Esophagus muscularis mucosa (tissue), 4 donors: ENCODE data around the gene PHF23. TPM values are rescaled to one million over a fixed set of nuclear protein-coding genes. Genes with fewer than 3 reads are reported as not detected.

Source experiments
- DNase-seq: peaks from one replicate; pipeline ENCODE4 v3.0.0-alpha.2; 2017; ENCODE audit errors: extremely low spot score
- H3K27ac ChIP-seq, 4 donors: fragments of 200-600 bp; sonication (generic); replicated peaks in 1 of 4; 1 replicate in 3 of 4; 2 replicates in 1 of 4; pipeline ENCODE4 v1.5.1; 2016 to 2019; ENCODE audit warnings: mild to moderate bottlenecking in 1 of 4
- H3K27me3 ChIP-seq, 4 donors: fragments of 200-600 bp; sonication (generic); one replicate each; pipeline versions ENCODE4 v1.5.1 to v1.6.0; 2016 to 2019
- H3K36me3 ChIP-seq, 4 donors: fragments of 200-600 bp; sonication (generic); one replicate each; pipeline ENCODE4 v1.5.1; 2016 to 2019
- H3K4me1 ChIP-seq, 4 donors: fragments of 200-600 bp; sonication (generic); one replicate each; pipeline ENCODE4 v1.5.1; 2016 to 2019
- H3K4me3 ChIP-seq, 4 donors: fragments of 200-600 bp; sonication (generic); 1 replicate in 2 of 4; 2 replicates in 2 of 4; pipeline ENCODE4 v1.5.1; 2016 to 2019; ENCODE audit warnings: mild to moderate bottlenecking in 4 of 4, moderate library complexity in 1 of 4
- H3K9me3 ChIP-seq, 4 donors: fragments of 200-600 bp; sonication (generic); 1 replicate in 3 of 4; 2 replicates in 1 of 4; pipeline ENCODE4 v1.5.1; 2016 to 2019
- CTCF ChIP-seq, 3 experiments: fragments of 200-600 bp in 2 of 3; fragments of 450-650 bp in 1 of 3; sonication (generic) in 2 of 3; IDR thresholded peaks; one replicate each; pipeline ENCODE4 v1.5.1; 2017 to 2019; ENCODE audit warnings: antibody characterized with exemption in 3 of 3, mild to moderate bottlenecking in 2 of 3, moderate library complexity in 1 of 3
- EP300 ChIP-seq: sonication (generic); formaldehyde crosslinking; IDR thresholded peaks from one replicate; pipeline ENCODE4 v1.6.1; 2017; ENCODE audit warnings: antibody characterized with exemption
- POLR2A ChIP-seq: fragments of 450-650 bp; IDR thresholded peaks from one replicate; pipeline ENCODE4 v1.6.1; 2017; ENCODE audit warnings: antibody characterized with exemption, moderate library complexity, mild to moderate bottlenecking, low read depth
- POLR2AphosphoS5 ChIP-seq, 2 donors: sonication (generic); formaldehyde crosslinking; IDR thresholded peaks; one replicate each; pipeline ENCODE4 v1.6.1; 2017; ENCODE audit warnings: antibody characterized with exemption in 2 of 2
- WGBS: methylation state at CpG from one replicate; pipeline ENCODE4 v1.1.5; 2018; 5-methylcytosine and 5-hydroxymethylcytosine counted together
- intact Hi-C: fragments of 100-400 bp; cut with DNase I; formaldehyde crosslinking; loops from one replicate; pipeline ENCODE4 v1.15.1; 2023
- total RNA-seq, 4 donors: library from RNA; depleted of rRNA; stranded (reverse); fragments of >200 nt; gene quantifications; one replicate each; pipeline versions ENCODE4 v1.1.0 to v1.2.1, GENCODE V29; 2016

The PHF23 gene
- total RNA-seq, 4 donors from 2014 or later = 21.6 to 38.1 (median 24.8) TPM

- H3K27ac ChIP-seq = peak overlapping the region; percentile 49 to 63 (median 56)
- H3K9me3 ChIP-seq = no peaks in the 10 kb centered on the region
- TF ChIP-seq CTCF (IDR thresholded peaks at IDR 0.05) (no peak), EP300 (no peak)
- intact Hi-C loops = no loop called here
- no peak overlapping the region for H3K4me3 ChIP-seq
- peaks cover 26 to 38% (median 33%) of the 10 kb centered on the region in 4 donors for H3K4me1 ChIP-seq
- DNase-seq = no peak
- no peaks in the 10 kb centered on the region for H3K27me3 ChIP-seq
- WGBS = 64% methylated on average over 12 of the region's 21 CpGs
- peaks cover 45 to 100% (median 96%) of the 10 kb centered on the region in 4 donors for H3K36me3 ChIP-seq
Measured at GRCh38 chr17:7225711-7226331, 13.4 kb downstream of the PHF23 start.

- H3K4me3 ChIP-seq = no peak overlapping the region
- intact Hi-C loops = no loop called here
- no peaks in the 10 kb centered on the region for H3K27me3 ChIP-seq
- H3K4me1 ChIP-seq = peaks cover 29 to 38% (median 37%) of the 10 kb centered on the region in 4 donors
- WGBS = 76% methylated on average over 6 of the region's 15 CpGs
- DNase-seq = no peak
- peak overlapping the region; percentile 49 to 63 (median 56) for H3K27ac ChIP-seq
- no peak for TF ChIP-seq POLR2AphosphoS5 (IDR thresholded peaks at IDR 0.05)
- no peak for TF ChIP-seq EP300
- no peak for TF ChIP-seq POLR2A
- no peak for TF ChIP-seq CTCF (IDR thresholded peaks at IDR 0.05)
- no peaks in the 10 kb centered on the region for H3K9me3 ChIP-seq
- H3K36me3 ChIP-seq = peaks cover 42 to 93% (median 86%) of the 10 kb centered on the region in 4 donors
Measured at GRCh38 chr17:7224661-7225111, 14.6 kb downstream of the PHF23 start.

- Histone ChIP-seq H3K9me3 (no peaks in the 10 kb centered on the region), H3K4me3 (no peak overlapping the region), H3K36me3 (peaks cover 37 to 87% (median 81%) of the 10 kb centered on the region in 4 donors), H3K27ac (peak overlapping the region in 3 of 4 donors; percentile 49 to 63 (median 56)), H3K27me3 (no peaks in the 10 kb centered on the region), H3K4me1 (peaks cover 30 to 43% (median 39%) of the 10 kb centered on the region in 4 donors)
- intact Hi-C loops = no loop called here
- DNase-seq = no peak
- TF ChIP-seq POLR2A (no peak), POLR2AphosphoS5 (IDR thresholded peaks at IDR 0.05) (no peak), CTCF (IDR thresholded peaks at IDR 0.05) (no peak), EP300 (no peak)
- 82% methylated on average over 10 of the region's 10 CpGs for WGBS
Measured at GRCh38 chr17:7224110-7224509, 15.1 kb downstream of the PHF23 start.

GRCh38 chr17:7223375-7223774 is 15.9 kb downstream of the PHF23 start:
- intact Hi-C loops = no loop called here
- Histone ChIP-seq H3K27me3 (no peaks in the 10 kb centered on the region), H3K4me3 (no peak overlapping the region), H3K9me3 (no peaks in the 10 kb centered on the region), H3K36me3 (peaks cover 34 to 80% (median 73%) of the 10 kb centered on the region in 4 donors), H3K27ac (peak overlapping the region in 1 of 4 donors; percentile 44), H3K4me1 (peaks cover 38 to 50% (median 47%) of the 10 kb centered on the region in 4 donors)
- no peak for TF ChIP-seq EP300
- TF ChIP-seq POLR2A = no peak
- no peak for TF ChIP-seq POLR2AphosphoS5 (IDR thresholded peaks at IDR 0.05)
- no peak for TF ChIP-seq CTCF (IDR thresholded peaks at IDR 0.05)
- WGBS = 80% methylated on average over 2 of the region's 4 CpGs
- DNase-seq = no peak

- Histone ChIP-seq H3K27me3 (no peaks in the 10 kb centered on the region), H3K4me1 (peaks cover 42 to 54% (median 50%) of the 10 kb centered on the region in 4 donors), H3K27ac (peak overlapping the region in 1 of 4 donors; percentile 44), H3K36me3 (peaks cover 34 to 75% (median 69%) of the 10 kb centered on the region in 4 donors), H3K9me3 (no peaks in the 10 kb centered on the region), H3K4me3 (no peak overlapping the region)
- TF ChIP-seq EP300 (no peak), CTCF (IDR thresholded peaks at IDR 0.05) (no peak), POLR2A (no peak), POLR2AphosphoS5 (IDR thresholded peaks at IDR 0.05) (no peak)
- no peak for DNase-seq
- WGBS = 67% methylated on average over 3 of the region's 7 CpGs
- intact Hi-C loops = no loop called here
Measured at GRCh38 chr17:7222972-7223292, 16.3 kb downstream of the PHF23 start.
